SK-N-SH (cell line): Measurements from ENCODE around the gene SPOCK3.

ENCODE experiments used
- CTCF ChIP-seq: fragments of 200-600 bp; sonication (generic); IDR thresholded peaks from 2 replicates; pipeline ENCODE4 v1.6.1; 2017; ENCODE audit warnings: antibody characterized with exemption, mild to moderate bottlenecking, moderate library complexity
- ELF1 ChIP-seq: IDR thresholded peaks from 2 replicates; pipeline ENCODE4 v1.4.0; 2012
- EP300 ChIP-seq, 2 experiments: IDR thresholded peaks; 2 replicates each; pipeline versions ENCODE4 v1.4.0 to v1.6.1; 2012; ENCODE audit warnings: borderline replicate concordance in 1 of 2, low read depth in 1 of 2, low read length in 1 of 2
- MXI1 ChIP-seq: IDR thresholded peaks from 2 replicates; pipeline ENCODE4 v1.6.1; 2012; ENCODE audit warnings: mild to moderate bottlenecking, low read depth, low read length, improper control_type of control experiment
- NFIC ChIP-seq: IDR thresholded peaks from 2 replicates; pipeline ENCODE4 v1.4.0; 2012; ENCODE audit warnings: borderline replicate concordance
- POLR2AphosphoS5 ChIP-seq: IDR thresholded peaks from 2 replicates; pipeline ENCODE4 v1.6.1; 2012; ENCODE audit warnings: low read depth, low read length
- RAD21 ChIP-seq: IDR thresholded peaks from 2 replicates; pipeline ENCODE4 v1.6.1; 2012; ENCODE audit warnings: mild to moderate bottlenecking, low read length
- RFX5 ChIP-seq: IDR thresholded peaks from 2 replicates; pipeline ENCODE4 v1.6.1; 2012; ENCODE audit warnings: mild to moderate bottlenecking, improper control_type of control experiment, low read length
- SIN3A ChIP-seq: IDR thresholded peaks from 2 replicates; pipeline ENCODE4 v1.6.1; 2012; ENCODE audit warnings: low read depth, mild to moderate bottlenecking, low read length, moderate library complexity, borderline replicate concordance
- SMC3 ChIP-seq: IDR thresholded peaks from 2 replicates; pipeline ENCODE4 v1.6.1; 2012; ENCODE audit warnings: low read depth, low read length, improper control_type of control experiment
- TCF12 ChIP-seq: IDR thresholded peaks from 2 replicates; pipeline ENCODE4 v1.4.0; 2012
- USF2 ChIP-seq: fragments of 150-350 bp; IDR thresholded peaks from 2 replicates; pipeline ENCODE4 v1.6.1; 2017; ENCODE audit warnings: antibody characterized with exemption, low read length, low read depth, borderline replicate concordance
- YY1 ChIP-seq: IDR thresholded peaks from 2 replicates; pipeline ENCODE4 v1.4.0; 2012; ENCODE audit warnings: low read depth, mild to moderate bottlenecking
- TF ChIP-seq, protein P1 (sequence below): fragments of 150-350 bp; IDR thresholded peaks from 2 replicates; pipeline ENCODE4 v1.6.1; 2016; ENCODE audit warnings: mild to moderate bottlenecking, low read depth, low read length

GRCh38 chr4:167109859-167110258 is 124.4 kb downstream of the SPOCK3 start:
- TF ChIP-seq SMC3, result no peak
- TF ChIP-seq EP300 (IDR thresholded peaks at IDR 0.05; ENCODE audit: borderline replicate concordance in 1 of 2, low read depth in 1 of 2, low read length in 1 of 2), result no peak
- no peak for TF ChIP-seq TCF12
- TF ChIP-seq CTCF, result no peak
- no peak for TF ChIP-seq POLR2AphosphoS5
- TF ChIP-seq, protein P1, sequence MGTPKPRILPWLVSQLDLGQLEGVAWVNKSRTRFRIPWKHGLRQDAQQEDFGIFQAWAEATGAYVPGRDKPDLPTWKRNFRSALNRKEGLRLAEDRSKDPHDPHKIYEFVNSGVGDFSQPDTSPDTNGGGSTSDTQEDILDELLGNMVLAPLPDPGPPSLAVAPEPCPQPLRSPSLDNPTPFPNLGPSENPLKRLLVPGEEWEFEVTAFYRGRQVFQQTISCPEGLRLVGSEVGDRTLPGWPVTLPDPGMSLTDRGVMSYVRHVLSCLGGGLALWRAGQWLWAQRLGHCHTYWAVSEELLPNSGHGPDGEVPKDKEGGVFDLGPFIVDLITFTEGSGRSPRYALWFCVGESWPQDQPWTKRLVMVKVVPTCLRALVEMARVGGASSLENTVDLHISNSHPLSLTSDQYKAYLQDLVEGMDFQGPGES, result no peak
- TF ChIP-seq RFX5, result no peak
- TF ChIP-seq RAD21, result no peak
- no peak for TF ChIP-seq MXI1
- no peak for TF ChIP-seq ELF1
- no peak for TF ChIP-seq USF2
- no peak for TF ChIP-seq NFIC
- TF ChIP-seq YY1, result no peak
- no peak for TF ChIP-seq SIN3A
